Subcutaneous abdominal adipose tissue (tissue), 5 donors: ENCODE data around the gene ANKH.

Experiments used
- H3K27ac ChIP-seq: one replicate; pipeline ENCODE4 v1.7.0; 2013; ENCODE audit warnings: low read depth, mild to moderate bottlenecking, inconsistent platforms, low read length, moderate library complexity
- H3K27me3 ChIP-seq, 5 donors: one replicate each; pipeline ENCODE4 v1.7.0; 2013; ENCODE audit warnings: low read length in 5 of 5, inconsistent platforms in 1 of 5; ENCODE audit not compliant: control insufficient read depth in 5 of 5, insufficient read depth in 4 of 5
- H3K36me3 ChIP-seq, 5 donors: one replicate each; pipeline ENCODE4 v1.7.0; 2013; ENCODE audit warnings: low read length in 5 of 5; ENCODE audit not compliant: control insufficient read depth in 5 of 5, insufficient read depth in 5 of 5
- H3K4me1 ChIP-seq, 5 donors: one replicate each; pipeline ENCODE4 v1.7.0; 2013; ENCODE audit warnings: low read length in 5 of 5, mild to moderate bottlenecking in 3 of 5, moderate library complexity in 1 of 5; ENCODE audit not compliant: control insufficient read depth in 5 of 5, insufficient read depth in 5 of 5
- H3K4me3 ChIP-seq, 5 donors: one replicate each; pipeline ENCODE4 v1.7.0; 2013; ENCODE audit warnings: low read length in 5 of 5, low read depth in 1 of 5
- H3K9ac ChIP-seq, 5 donors: one replicate each; pipeline ENCODE4 v1.7.0; 2013; ENCODE audit warnings: low read length in 5 of 5, mild to moderate bottlenecking in 4 of 5, moderate library complexity in 3 of 5
- H3K9me3 ChIP-seq, 5 donors: one replicate each; pipeline ENCODE4 v1.7.0; 2013; ENCODE audit warnings: low read length in 5 of 5; ENCODE audit not compliant: control insufficient read depth in 5 of 5
- donor health status: healthy.
- donor health status: healthy.
- donor health status: healthy.
- donor health status: healthy.
- donor health status: healthy.

Gene ANKH

GRCh38 chr5:14859150-14859549 is 12.4 kb downstream of the ANKH start:
- Histone ChIP-seq H3K27ac (no peak overlapping the region), H3K4me1 (peaks cover 0 to 11% (median 5%) of the 10 kb centered on the region in 5 donors), H3K9ac (no peak overlapping the region), H3K4me3 (no peak overlapping the region), H3K36me3 (peaks cover 0 to 8% (median 0%) of the 10 kb centered on the region in 5 donors), H3K9me3 (no peaks in the 10 kb centered on the region), H3K27me3 (no peaks in the 10 kb centered on the region)

GRCh38 chr5:14855366-14855765 is 16.2 kb downstream of the ANKH start:
- peaks cover 0 to 15% (median 0%) of the 10 kb centered on the region in 5 donors for H3K36me3 ChIP-seq
- no peaks in the 10 kb centered on the region for H3K9me3 ChIP-seq
- H3K4me3 ChIP-seq, result no peak overlapping the region
- H3K27me3 ChIP-seq, result no peaks in the 10 kb centered on the region
- H3K27ac ChIP-seq, result no peak overlapping the region
- H3K4me1 ChIP-seq, result peaks cover 0 to 4% (median 0%) of the 10 kb centered on the region in 5 donors
- no peak overlapping the region for H3K9ac ChIP-seq

GRCh38 chr5:14854799-14855198 is 16.8 kb downstream of the ANKH start:
- no peak overlapping the region for H3K27ac ChIP-seq
- H3K9ac ChIP-seq, result no peak overlapping the region
- no peaks in the 10 kb centered on the region for H3K27me3 ChIP-seq
- H3K9me3 ChIP-seq, result no peaks in the 10 kb centered on the region
- no peak overlapping the region for H3K4me3 ChIP-seq
- peaks cover 0 to 4% (median 0%) of the 10 kb centered on the region in 5 donors for H3K4me1 ChIP-seq
- H3K36me3 ChIP-seq, result peaks cover 0 to 16% (median 0%) of the 10 kb centered on the region in 5 donors

GRCh38 chr5:14853685-14854084 is 17.9 kb downstream of the ANKH start:
- Histone ChIP-seq H3K36me3 (peaks cover 0 to 19% (median 0%) of the 10 kb centered on the region in 5 donors), H3K4me1 (peaks cover 0 to 4% (median 0%) of the 10 kb centered on the region in 5 donors), H3K27ac (no peak overlapping the region), H3K4me3 (no peak overlapping the region), H3K27me3 (no peaks in the 10 kb centered on the region), H3K9ac (no peak overlapping the region), H3K9me3 (no peaks in the 10 kb centered on the region)

- Histone ChIP-seq H3K4me3 (no peak overlapping the region), H3K27me3 (no peaks in the 10 kb centered on the region), H3K4me1 (peaks cover 0 to 4% (median 0%) of the 10 kb centered on the region in 5 donors), H3K27ac (no peak overlapping the region), H3K9ac (no peak overlapping the region), H3K36me3 (peaks cover 0 to 27% (median 2%) of the 10 kb centered on the region in 5 donors), H3K9me3 (no peaks in the 10 kb centered on the region)
Measured at GRCh38 chr5:14852779-14853178, 18.8 kb downstream of the ANKH start.

- H3K27ac ChIP-seq, result no peak overlapping the region
- no peak overlapping the region for H3K9ac ChIP-seq
- no peaks in the 10 kb centered on the region for H3K27me3 ChIP-seq
- H3K36me3 ChIP-seq, result peaks cover 0 to 31% (median 2%) of the 10 kb centered on the region in 5 donors
- no peak overlapping the region for H3K4me3 ChIP-seq
- peaks cover 0 to 4% (median 0%) of the 10 kb centered on the region in 5 donors for H3K4me1 ChIP-seq
- H3K9me3 ChIP-seq, result no peaks in the 10 kb centered on the region
Measured at GRCh38 chr5:14851999-14852526, 19.5 kb downstream of the ANKH start.

- H3K4me1 ChIP-seq, result peaks cover 0 to 4% (median 0%) of the 10 kb centered on the region in 5 donors
- H3K27ac ChIP-seq, result no peak overlapping the region
- peaks cover 0 to 31% (median 2%) of the 10 kb centered on the region in 5 donors for H3K36me3 ChIP-seq
- no peaks in the 10 kb centered on the region for H3K27me3 ChIP-seq
- no peak overlapping the region for H3K4me3 ChIP-seq
- H3K9me3 ChIP-seq, result no peaks in the 10 kb centered on the region
- no peak overlapping the region for H3K9ac ChIP-seq
Measured at GRCh38 chr5:14851597-14851996, 20.0 kb downstream of the ANKH start.

- Histone ChIP-seq H3K4me1 (peaks cover 0 to 4% (median 0%) of the 10 kb centered on the region in 5 donors), H3K27ac (no peak overlapping the region), H3K9ac (no peak overlapping the region), H3K27me3 (no peaks in the 10 kb centered on the region), H3K9me3 (no peaks in the 10 kb centered on the region), H3K4me3 (no peak overlapping the region), H3K36me3 (peaks cover 0 to 29% (median 2%) of the 10 kb centered on the region in 5 donors)
Measured at GRCh38 chr5:14851050-14851419, 20.5 kb downstream of the ANKH start.

GRCh38 chr5:14850419-14851049 is 21.0 kb downstream of the ANKH start:
- Histone ChIP-seq H3K4me1 (peaks cover 0 to 4% (median 0%) of the 10 kb centered on the region in 5 donors), H3K27me3 (no peaks in the 10 kb centered on the region), H3K9me3 (no peaks in the 10 kb centered on the region), H3K4me3 (no peak overlapping the region), H3K9ac (no peak overlapping the region), H3K27ac (no peak overlapping the region), H3K36me3 (peaks cover 0 to 28% (median 2%) of the 10 kb centered on the region in 5 donors)

- Histone ChIP-seq H3K27me3 (no peaks in the 10 kb centered on the region), H3K9ac (no peak overlapping the region), H3K4me3 (no peak overlapping the region), H3K9me3 (no peaks in the 10 kb centered on the region), H3K4me1 (peaks cover 0 to 4% (median 0%) of the 10 kb centered on the region in 5 donors), H3K27ac (no peak overlapping the region), H3K36me3 (peaks cover 0 to 26% (median 2%) of the 10 kb centered on the region in 5 donors)
Measured at GRCh38 chr5:14849516-14850294, 21.9 kb downstream of the ANKH start.
